Loucy (cell line): Measurements from ENCODE around the gene KRTDAP.

Experiments
- EZH2phosphoT487 ChIP-seq: fragments of 200-600 bp; IDR thresholded peaks from 2 replicates; pipeline ENCODE4 v1.6.1; 2018; ENCODE audit warnings: antibody characterized with exemption, mild to moderate bottlenecking, moderate library complexity, borderline replicate concordance
- TF ChIP-seq, protein P1 (sequence below): fragments of 200-600 bp; sonication (generic); conservative IDR thresholded peaks from 2 replicates; pipeline ENCODE4 v1.5.1; 2014; ENCODE audit warnings: mild to moderate bottlenecking, antibody characterized with exemption, low read length

- TF ChIP-seq, protein P1, sequence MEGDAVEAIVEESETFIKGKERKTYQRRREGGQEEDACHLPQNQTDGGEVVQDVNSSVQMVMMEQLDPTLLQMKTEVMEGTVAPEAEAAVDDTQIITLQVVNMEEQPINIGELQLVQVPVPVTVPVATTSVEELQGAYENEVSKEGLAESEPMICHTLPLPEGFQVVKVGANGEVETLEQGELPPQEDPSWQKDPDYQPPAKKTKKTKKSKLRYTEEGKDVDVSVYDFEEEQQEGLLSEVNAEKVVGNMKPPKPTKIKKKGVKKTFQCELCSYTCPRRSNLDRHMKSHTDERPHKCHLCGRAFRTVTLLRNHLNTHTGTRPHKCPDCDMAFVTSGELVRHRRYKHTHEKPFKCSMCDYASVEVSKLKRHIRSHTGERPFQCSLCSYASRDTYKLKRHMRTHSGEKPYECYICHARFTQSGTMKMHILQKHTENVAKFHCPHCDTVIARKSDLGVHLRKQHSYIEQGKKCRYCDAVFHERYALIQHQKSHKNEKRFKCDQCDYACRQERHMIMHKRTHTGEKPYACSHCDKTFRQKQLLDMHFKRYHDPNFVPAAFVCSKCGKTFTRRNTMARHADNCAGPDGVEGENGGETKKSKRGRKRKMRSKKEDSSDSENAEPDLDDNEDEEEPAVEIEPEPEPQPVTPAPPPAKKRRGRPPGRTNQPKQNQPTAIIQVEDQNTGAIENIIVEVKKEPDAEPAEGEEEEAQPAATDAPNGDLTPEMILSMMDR = no peak
- TF ChIP-seq EZH2phosphoT487 = no peak
These were observed 45.5 kb downstream of the KRTDAP start for GRCh38 chr19:35444735-35445134.
